Measurements from ENCODE around the gene TEAD1. TPM values are rescaled to one million over a fixed set of nuclear protein-coding genes. Genes with fewer than 3 reads are reported as not detected.

The TEAD1 gene
- total and polyA plus RNA-seq, 2 donors (not counting 1 experiment from before 2014, with no cell fraction given), result 88.6 to 121 TPM

DNA sequence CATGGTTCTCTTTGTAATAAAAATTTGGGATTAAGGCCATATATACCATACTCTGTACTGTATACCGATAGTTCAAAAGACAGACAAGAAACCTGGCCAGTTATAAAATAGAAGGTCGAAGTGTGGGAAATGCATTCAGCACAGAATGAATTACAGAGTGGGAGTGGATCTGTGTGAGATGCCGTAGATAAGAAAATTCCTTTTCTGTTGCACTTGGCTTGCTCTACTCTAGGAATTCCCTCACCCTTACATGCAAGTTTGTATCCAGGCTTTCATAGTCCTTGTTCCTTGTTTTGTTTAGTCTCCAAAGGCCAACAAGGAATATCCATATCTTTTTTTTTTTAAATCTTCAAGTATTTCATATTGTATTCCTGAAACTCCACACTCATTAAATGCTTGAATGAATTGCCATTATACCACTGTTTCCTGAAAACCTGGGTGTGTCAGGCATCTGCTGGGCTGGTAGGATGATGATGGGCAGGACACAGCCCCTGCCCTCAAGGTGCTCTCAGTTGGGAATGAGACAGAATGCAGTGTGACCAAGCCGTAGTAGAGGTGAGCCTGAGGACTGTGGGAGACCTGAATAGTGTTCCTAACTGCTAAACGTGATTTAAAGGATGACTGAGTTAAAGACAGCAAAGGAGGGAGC, 53.5 kb downstream of the TEAD1 start:
- no peak overlapping the region for H3K4me2 ChIP-seq (ENCODE audit: extremely low read depth, insufficient read depth, low read length)
- no peaks in the 10 kb centered on the region for H3K27me3 ChIP-seq (ENCODE audit: control insufficient read depth, insufficient read depth, low read length)
- DNase-seq (ENCODE audit: low read depth in 2 of 2), result peak; percentile 67 to 91
- H3K4me1 ChIP-seq (ENCODE audit: control insufficient read depth, extremely low read depth, insufficient read depth, low read length), result peaks cover 20% of the 10 kb centered on the region
- H3K36me3 ChIP-seq (ENCODE audit: control insufficient read depth, insufficient read depth, low read length), result no peaks in the 10 kb centered on the region
- H3K27ac ChIP-seq (ENCODE audit: insufficient read depth, low read length), result no peak overlapping the region
- H3K79me2 ChIP-seq (ENCODE audit: control insufficient read depth, insufficient read depth, low read length), result peaks cover 96% of the 10 kb centered on the region
- TF ChIP-seq EZH2 (IDR thresholded peaks at IDR 0.05; ENCODE audit: low read length, missing control alignments) (no peak), CTCF (conservative IDR thresholded peaks at IDR 0.05 in 1 of 2, IDR thresholded peaks at IDR 0.05 in 1 of 2; ENCODE audit: low read depth in 1 of 2, low read length in 2 of 2) (no peak)
- H3K9ac ChIP-seq (ENCODE audit: insufficient read depth, low read length), result no peak overlapping the region
- no peaks in the 10 kb centered on the region for H3K9me3 ChIP-seq (ENCODE audit: control insufficient read depth, insufficient read depth, low read depth, low read length)
- no peak overlapping the region for H2AFZ ChIP-seq (ENCODE audit: low read length)
- peaks cover 7% of the 10 kb centered on the region for H4K20me1 ChIP-seq (ENCODE audit: control insufficient read depth, extremely low read depth, insufficient read depth, low read length)
- H3K4me3 ChIP-seq (replicated peaks in 1 of 4; ENCODE audit: control extremely low read depth in 1 of 4, insufficient read depth in 1 of 4, low read depth in 3 of 4, low read length in 4 of 4), result no peak overlapping the region

DNA sequence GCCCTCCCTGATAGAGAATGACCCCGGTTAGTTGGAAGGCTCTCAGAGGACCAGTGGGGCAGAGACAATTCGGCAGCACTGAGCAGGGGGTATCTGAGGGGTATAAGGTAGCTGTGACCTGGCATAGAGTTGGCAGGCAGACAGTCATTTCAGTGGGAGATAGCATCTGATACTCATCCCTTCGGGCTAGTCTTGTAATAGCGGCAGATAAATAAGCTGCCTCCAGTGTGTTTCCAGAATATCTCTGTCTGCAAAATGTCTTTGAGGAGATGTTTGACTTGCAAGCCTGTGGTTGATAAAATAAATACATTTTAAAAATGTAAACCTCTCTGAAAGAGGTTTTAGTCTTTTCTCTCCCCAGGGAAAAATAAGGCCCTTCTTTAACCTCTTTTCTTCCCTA, 54.2 kb downstream of the TEAD1 start:
- peaks cover 15% of the 10 kb centered on the region for H3K4me1 ChIP-seq (ENCODE audit: control insufficient read depth, extremely low read depth, insufficient read depth, low read length)
- H3K4me3 ChIP-seq (replicated peaks in 1 of 4; ENCODE audit: control extremely low read depth in 1 of 4, insufficient read depth in 1 of 4, low read depth in 3 of 4, low read length in 4 of 4), result no peak overlapping the region
- H3K27me3 ChIP-seq (ENCODE audit: control insufficient read depth, insufficient read depth, low read length), result no peaks in the 10 kb centered on the region
- DNase-seq (ENCODE audit: low read depth in 2 of 2), result no peak
- H2AFZ ChIP-seq (ENCODE audit: low read length), result no peak overlapping the region
- no peak overlapping the region for H3K4me2 ChIP-seq (ENCODE audit: extremely low read depth, insufficient read depth, low read length)
- no peak overlapping the region for H3K9ac ChIP-seq (ENCODE audit: insufficient read depth, low read length)
- no peak for TF ChIP-seq EZH2 (IDR thresholded peaks at IDR 0.05; ENCODE audit: low read length, missing control alignments)
- no peak for TF ChIP-seq CTCF (conservative IDR thresholded peaks at IDR 0.05 in 1 of 2, IDR thresholded peaks at IDR 0.05 in 1 of 2; ENCODE audit: low read depth in 1 of 2, low read length in 2 of 2)
- H3K79me2 ChIP-seq (ENCODE audit: control insufficient read depth, insufficient read depth, low read length), result peaks cover 96% of the 10 kb centered on the region
- no peaks in the 10 kb centered on the region for H3K9me3 ChIP-seq (ENCODE audit: control insufficient read depth, insufficient read depth, low read depth, low read length)
- H4K20me1 ChIP-seq (ENCODE audit: control insufficient read depth, extremely low read depth, insufficient read depth, low read length), result peaks cover 7% of the 10 kb centered on the region
- no peak overlapping the region for H3K27ac ChIP-seq (ENCODE audit: insufficient read depth, low read length)
- H3K36me3 ChIP-seq (ENCODE audit: control insufficient read depth, insufficient read depth, low read length), result no peaks in the 10 kb centered on the region

DNA sequence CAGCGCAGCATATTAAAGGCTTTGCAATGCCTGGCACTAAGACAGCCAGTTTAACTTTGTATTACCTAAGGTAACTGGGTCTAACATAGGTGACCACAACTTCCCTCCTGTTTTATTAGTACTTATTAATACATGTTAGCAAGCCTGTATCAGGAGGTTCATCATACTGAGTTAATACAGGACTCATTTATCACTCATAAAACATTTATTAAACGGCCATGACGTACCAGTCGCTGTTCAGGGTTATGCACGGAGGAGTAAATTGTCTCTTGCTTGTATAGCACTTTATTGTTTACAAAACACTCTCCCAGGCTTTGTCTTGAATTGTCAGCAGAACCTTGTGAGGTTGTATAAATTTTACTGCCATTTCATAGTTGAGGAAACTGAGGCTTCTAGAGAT, 55.7 kb downstream of the TEAD1 start:
- Histone ChIP-seq H3K36me3 (ENCODE audit: control insufficient read depth, insufficient read depth, low read length) (no peaks in the 10 kb centered on the region), H3K27ac (ENCODE audit: insufficient read depth, low read length) (no peak overlapping the region), H2AFZ (ENCODE audit: low read length) (no peak overlapping the region), H3K4me1 (ENCODE audit: control insufficient read depth, extremely low read depth, insufficient read depth, low read length) (peaks cover 9% of the 10 kb centered on the region), H3K4me3 (replicated peaks in 1 of 4; ENCODE audit: control extremely low read depth in 1 of 4, insufficient read depth in 1 of 4, low read depth in 3 of 4, low read length in 4 of 4) (no peak overlapping the region), H3K4me2 (ENCODE audit: extremely low read depth, insufficient read depth, low read length) (no peak overlapping the region), H3K79me2 (ENCODE audit: control insufficient read depth, insufficient read depth, low read length) (peaks cover 96% of the 10 kb centered on the region), H3K9ac (ENCODE audit: insufficient read depth, low read length) (no peak overlapping the region), H3K27me3 (ENCODE audit: control insufficient read depth, insufficient read depth, low read length) (no peaks in the 10 kb centered on the region), H4K20me1 (ENCODE audit: control insufficient read depth, extremely low read depth, insufficient read depth, low read length) (peaks cover 9% of the 10 kb centered on the region), H3K9me3 (ENCODE audit: control insufficient read depth, insufficient read depth, low read depth, low read length) (no peaks in the 10 kb centered on the region)
- no peak for DNase-seq (ENCODE audit: low read depth in 2 of 2)
- no peak for TF ChIP-seq EZH2 (IDR thresholded peaks at IDR 0.05; ENCODE audit: low read length, missing control alignments)
- TF ChIP-seq CTCF (conservative IDR thresholded peaks at IDR 0.05 in 1 of 2, IDR thresholded peaks at IDR 0.05 in 1 of 2; ENCODE audit: low read depth in 1 of 2, low read length in 2 of 2), result no peak

All from fibroblast of lung (primary cell).